ENCODE results near the gene GLB1L2. TPM values are rescaled to one million over a fixed set of nuclear protein-coding genes. Genes with fewer than 3 reads are reported as not detected.

Gene GLB1L2
- total and polyA plus RNA-seq, 2 experiments from 2014 or later, result 3.3 to 12.3 TPM

DNA sequence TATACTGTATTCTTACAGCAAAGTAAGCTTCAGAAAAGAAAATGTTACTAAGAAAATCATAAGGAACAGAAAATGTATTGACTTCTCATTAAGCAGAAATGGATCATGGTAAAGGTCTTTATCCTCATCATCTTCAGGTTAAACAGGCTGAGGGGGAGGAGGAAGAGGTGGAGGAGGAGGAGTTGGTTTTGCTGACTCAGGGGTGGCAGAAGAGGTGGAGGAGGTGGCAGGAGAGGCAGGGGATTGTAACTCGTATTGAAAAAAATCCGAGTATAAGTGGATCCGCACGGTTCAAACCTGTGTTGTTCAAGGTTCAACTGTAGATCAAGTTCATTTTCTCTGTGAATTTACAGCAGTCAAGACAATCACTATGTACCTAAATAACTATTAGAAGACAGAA, 42.6 kb upstream of the GLB1L2 start (continued):
- TF ChIP-seq, protein P1, sequence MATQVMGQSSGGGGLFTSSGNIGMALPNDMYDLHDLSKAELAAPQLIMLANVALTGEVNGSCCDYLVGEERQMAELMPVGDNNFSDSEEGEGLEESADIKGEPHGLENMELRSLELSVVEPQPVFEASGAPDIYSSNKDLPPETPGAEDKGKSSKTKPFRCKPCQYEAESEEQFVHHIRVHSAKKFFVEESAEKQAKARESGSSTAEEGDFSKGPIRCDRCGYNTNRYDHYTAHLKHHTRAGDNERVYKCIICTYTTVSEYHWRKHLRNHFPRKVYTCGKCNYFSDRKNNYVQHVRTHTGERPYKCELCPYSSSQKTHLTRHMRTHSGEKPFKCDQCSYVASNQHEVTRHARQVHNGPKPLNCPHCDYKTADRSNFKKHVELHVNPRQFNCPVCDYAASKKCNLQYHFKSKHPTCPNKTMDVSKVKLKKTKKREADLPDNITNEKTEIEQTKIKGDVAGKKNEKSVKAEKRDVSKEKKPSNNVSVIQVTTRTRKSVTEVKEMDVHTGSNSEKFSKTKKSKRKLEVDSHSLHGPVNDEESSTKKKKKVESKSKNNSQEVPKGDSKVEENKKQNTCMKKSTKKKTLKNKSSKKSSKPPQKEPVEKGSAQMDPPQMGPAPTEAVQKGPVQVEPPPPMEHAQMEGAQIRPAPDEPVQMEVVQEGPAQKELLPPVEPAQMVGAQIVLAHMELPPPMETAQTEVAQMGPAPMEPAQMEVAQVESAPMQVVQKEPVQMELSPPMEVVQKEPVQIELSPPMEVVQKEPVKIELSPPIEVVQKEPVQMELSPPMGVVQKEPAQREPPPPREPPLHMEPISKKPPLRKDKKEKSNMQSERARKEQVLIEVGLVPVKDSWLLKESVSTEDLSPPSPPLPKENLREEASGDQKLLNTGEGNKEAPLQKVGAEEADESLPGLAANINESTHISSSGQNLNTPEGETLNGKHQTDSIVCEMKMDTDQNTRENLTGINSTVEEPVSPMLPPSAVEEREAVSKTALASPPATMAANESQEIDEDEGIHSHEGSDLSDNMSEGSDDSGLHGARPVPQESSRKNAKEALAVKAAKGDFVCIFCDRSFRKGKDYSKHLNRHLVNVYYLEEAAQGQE (IDR thresholded peaks at IDR 0.05; ENCODE audit: unreplicated experiment), result no peak
- TF ChIP-seq ZNF114 (CRISPR knock-in tag; IDR thresholded peaks at IDR 0.05) (no peak), JUNB (IDR thresholded peaks at IDR 0.05; ENCODE audit: unreplicated experiment) (no peak), EZH2phosphoT487 (IDR thresholded peaks at IDR 0.05; ENCODE audit: unreplicated experiment) (no peak), ZNF331 (CRISPR knock-in tag; IDR thresholded peaks at IDR 0.05; ENCODE audit: low read depth) (no peak)
- TF ChIP-seq, protein P2, sequence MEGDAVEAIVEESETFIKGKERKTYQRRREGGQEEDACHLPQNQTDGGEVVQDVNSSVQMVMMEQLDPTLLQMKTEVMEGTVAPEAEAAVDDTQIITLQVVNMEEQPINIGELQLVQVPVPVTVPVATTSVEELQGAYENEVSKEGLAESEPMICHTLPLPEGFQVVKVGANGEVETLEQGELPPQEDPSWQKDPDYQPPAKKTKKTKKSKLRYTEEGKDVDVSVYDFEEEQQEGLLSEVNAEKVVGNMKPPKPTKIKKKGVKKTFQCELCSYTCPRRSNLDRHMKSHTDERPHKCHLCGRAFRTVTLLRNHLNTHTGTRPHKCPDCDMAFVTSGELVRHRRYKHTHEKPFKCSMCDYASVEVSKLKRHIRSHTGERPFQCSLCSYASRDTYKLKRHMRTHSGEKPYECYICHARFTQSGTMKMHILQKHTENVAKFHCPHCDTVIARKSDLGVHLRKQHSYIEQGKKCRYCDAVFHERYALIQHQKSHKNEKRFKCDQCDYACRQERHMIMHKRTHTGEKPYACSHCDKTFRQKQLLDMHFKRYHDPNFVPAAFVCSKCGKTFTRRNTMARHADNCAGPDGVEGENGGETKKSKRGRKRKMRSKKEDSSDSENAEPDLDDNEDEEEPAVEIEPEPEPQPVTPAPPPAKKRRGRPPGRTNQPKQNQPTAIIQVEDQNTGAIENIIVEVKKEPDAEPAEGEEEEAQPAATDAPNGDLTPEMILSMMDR (conservative IDR thresholded peaks at IDR 0.05; ENCODE audit: low read depth in 2 of 2), result no peak

DNA sequence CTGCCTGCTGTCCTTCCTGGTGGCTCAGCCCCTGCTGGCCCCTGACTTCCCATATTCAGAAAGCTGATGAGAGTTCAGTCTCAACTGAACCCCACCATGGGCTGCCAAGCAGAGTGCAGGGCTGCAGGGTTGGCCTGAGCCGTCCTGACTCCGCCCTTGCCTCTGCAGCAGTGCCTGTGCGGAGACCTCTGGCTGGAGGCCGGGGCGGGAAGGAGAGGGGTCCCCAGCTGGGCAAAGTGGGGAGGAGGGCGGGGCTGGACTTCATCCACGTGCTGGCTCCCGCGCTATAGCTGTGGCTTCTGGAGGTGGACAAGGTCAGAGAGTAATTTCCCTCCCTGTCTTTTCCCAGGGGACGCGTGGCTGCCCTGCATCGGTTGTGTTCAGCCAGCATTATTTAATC, 42.0 kb upstream of the GLB1L2 start:
- no peak overlapping the region for H3K27ac ChIP-seq (ENCODE audit: low read depth)
- H3K4me1 ChIP-seq (ENCODE audit: insufficient read depth), result 0 out of 2 replicates have a peak, but pooled peaks cover 6% of the 10 kb centered on the region
- H4K20me1 ChIP-seq (replicated peaks; ENCODE audit: insufficient read depth), result no peaks in the 10 kb centered on the region
- Mint-ChIP-seq H3K36me3 (ENCODE audit: low read depth) (peaks cover 70% of the 10 kb centered on the region), H3K9me3 (no peaks in the 10 kb centered on the region), H3K27me3 (ENCODE audit: insufficient read depth, low read depth, poor library complexity) (peaks cover 9% of the 10 kb centered on the region), H3K4me1 (peaks cover 25% of the 10 kb centered on the region), H3K27ac (peak overlapping the region; percentile 92), H3K4me3 (no peak overlapping the region)
- H3K27me3 ChIP-seq (ENCODE audit: insufficient read depth), result no peaks in the 10 kb centered on the region
- H3K9me2 ChIP-seq (ENCODE audit: insufficient read depth), result no peaks in the 10 kb centered on the region
- H3F3A ChIP-seq (replicated peaks; ENCODE audit: low read depth), result no peaks in the 10 kb centered on the region
- no peak overlapping the region for H3K4me2 ChIP-seq
- no peak overlapping the region for H2AFZ ChIP-seq
- DNase-seq (ENCODE audit: low spot score), result no peak
- peak; percentile 87 for ATAC-seq
- H3K36me3 ChIP-seq (ENCODE audit: insufficient read depth), result peaks cover 17% of the 10 kb centered on the region; the same call in 1 of the 2 replicates
- no peak overlapping the region for H3K4me3 ChIP-seq
- no peaks in the 10 kb centered on the region for H3K79me2 ChIP-seq (replicated peaks; ENCODE audit: insufficient read depth)
- TF ChIP-seq CREB1 (CRISPR knock-in tag; IDR thresholded peaks at IDR 0.05; ENCODE audit: low read depth), result no peak
- no peak for TF ChIP-seq ZNF114 (CRISPR knock-in tag; IDR thresholded peaks at IDR 0.05)
- no peak for TF ChIP-seq POLR2AphosphoS5 (IDR thresholded peaks at IDR 0.05; ENCODE audit: low read depth)
- TF ChIP-seq, protein P3, sequence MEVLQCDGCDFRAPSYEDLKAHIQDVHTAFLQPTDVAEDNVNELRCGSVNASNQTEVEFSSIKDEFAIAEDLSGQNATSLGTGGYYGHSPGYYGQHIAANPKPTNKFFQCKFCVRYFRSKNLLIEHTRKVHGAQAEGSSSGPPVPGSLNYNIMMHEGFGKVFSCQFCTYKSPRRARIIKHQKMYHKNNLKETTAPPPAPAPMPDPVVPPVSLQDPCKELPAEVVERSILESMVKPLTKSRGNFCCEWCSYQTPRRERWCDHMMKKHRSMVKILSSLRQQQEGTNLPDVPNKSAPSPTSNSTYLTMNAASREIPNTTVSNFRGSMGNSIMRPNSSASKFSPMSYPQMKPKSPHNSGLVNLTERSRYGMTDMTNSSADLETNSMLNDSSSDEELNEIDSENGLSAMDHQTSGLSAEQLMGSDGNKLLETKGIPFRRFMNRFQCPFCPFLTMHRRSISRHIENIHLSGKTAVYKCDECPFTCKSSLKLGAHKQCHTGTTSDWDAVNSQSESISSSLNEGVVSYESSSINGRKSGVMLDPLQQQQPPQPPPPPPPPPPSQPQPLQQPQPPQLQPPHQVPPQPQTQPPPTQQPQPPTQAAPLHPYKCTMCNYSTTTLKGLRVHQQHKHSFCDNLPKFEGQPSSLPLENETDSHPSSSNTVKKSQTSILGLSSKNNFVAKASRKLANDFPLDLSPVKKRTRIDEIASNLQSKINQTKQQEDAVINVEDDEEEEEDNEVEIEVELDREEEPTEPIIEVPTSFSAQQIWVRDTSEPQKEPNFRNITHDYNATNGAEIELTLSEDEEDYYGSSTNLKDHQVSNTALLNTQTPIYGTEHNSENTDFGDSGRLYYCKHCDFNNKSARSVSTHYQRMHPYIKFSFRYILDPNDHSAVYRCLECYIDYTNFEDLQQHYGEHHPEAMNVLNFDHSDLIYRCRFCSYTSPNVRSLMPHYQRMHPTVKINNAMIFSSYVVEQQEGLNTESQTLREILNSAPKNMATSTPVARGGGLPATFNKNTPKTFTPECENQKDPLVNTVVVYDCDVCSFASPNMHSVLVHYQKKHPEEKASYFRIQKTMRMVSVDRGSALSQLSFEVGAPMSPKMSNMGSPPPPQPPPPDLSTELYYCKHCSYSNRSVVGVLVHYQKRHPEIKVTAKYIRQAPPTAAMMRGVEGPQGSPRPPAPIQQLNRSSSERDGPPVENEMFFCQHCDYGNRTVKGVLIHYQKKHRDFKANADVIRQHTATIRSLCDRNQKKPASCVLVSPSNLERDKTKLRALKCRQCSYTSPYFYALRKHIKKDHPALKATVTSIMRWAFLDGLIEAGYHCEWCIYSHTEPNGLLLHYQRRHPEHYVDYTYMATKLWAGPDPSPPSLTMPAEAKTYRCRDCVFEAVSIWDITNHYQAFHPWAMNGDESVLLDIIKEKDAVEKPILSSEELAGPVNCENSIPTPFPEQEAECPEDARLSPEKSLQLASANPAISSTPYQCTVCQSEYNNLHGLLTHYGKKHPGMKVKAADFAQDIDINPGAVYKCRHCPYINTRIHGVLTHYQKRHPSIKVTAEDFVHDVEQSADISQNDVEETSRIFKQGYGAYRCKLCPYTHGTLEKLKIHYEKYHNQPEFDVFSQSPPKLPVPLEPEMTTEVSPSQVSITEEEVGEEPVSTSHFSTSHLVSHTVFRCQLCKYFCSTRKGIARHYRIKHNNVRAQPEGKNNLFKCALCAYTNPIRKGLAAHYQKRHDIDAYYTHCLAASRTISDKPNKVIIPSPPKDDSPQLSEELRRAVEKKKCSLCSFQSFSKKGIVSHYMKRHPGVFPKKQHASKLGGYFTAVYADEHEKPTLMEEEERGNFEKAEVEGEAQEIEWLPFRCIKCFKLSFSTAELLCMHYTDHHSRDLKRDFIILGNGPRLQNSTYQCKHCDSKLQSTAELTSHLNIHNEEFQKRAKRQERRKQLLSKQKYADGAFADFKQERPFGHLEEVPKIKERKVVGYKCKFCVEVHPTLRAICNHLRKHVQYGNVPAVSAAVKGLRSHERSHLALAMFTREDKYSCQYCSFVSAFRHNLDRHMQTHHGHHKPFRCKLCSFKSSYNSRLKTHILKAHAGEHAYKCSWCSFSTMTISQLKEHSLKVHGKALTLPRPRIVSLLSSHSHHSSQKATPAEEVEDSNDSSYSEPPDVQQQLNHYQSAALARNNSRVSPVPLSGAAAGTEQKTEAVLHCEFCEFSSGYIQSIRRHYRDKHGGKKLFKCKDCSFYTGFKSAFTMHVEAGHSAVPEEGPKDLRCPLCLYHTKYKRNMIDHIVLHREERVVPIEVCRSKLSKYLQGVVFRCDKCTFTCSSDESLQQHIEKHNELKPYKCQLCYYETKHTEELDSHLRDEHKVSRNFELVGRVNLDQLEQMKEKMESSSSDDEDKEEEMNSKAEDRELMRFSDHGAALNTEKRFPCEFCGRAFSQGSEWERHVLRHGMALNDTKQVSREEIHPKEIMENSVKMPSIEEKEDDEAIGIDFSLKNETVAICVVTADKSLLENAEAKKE (CRISPR knock-in tag; IDR thresholded peaks at IDR 0.05), result no peak
- no peak for TF ChIP-seq STAT1 (IDR thresholded peaks at IDR 0.05; ENCODE audit: unreplicated experiment)
- TF ChIP-seq JUNB (IDR thresholded peaks at IDR 0.05; ENCODE audit: unreplicated experiment), result no peak
- TF ChIP-seq EZH2phosphoT487 (IDR thresholded peaks at IDR 0.05; ENCODE audit: unreplicated experiment), result no peak
- TF ChIP-seq, protein P4, sequence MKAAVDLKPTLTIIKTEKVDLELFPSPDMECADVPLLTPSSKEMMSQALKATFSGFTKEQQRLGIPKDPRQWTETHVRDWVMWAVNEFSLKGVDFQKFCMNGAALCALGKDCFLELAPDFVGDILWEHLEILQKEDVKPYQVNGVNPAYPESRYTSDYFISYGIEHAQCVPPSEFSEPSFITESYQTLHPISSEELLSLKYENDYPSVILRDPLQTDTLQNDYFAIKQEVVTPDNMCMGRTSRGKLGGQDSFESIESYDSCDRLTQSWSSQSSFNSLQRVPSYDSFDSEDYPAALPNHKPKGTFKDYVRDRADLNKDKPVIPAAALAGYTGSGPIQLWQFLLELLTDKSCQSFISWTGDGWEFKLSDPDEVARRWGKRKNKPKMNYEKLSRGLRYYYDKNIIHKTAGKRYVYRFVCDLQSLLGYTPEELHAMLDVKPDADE (IDR thresholded peaks at IDR 0.05), result no peak
- no peak for TF ChIP-seq ZNF331 (CRISPR knock-in tag; IDR thresholded peaks at IDR 0.05; ENCODE audit: low read depth)
- no peak for TF ChIP-seq EZH2 (IDR thresholded peaks at IDR 0.05; ENCODE audit: low read depth, unreplicated experiment)

Measured in GM23338 (cell line).